Activated CD4-positive, alpha-beta T cell treated with anti-CD3 and anti-CD28 coated beads, Interleukin-2, amount 10 ng/mL, durations not matched to agents 24 days and 14 days (primary cell): ENCODE data around the gene NTRK2. TPM values are rescaled to one million over a fixed set of nuclear protein-coding genes. Genes with fewer than 3 reads are reported as not detected.

ENCODE experiments used
- DNase-seq: peaks from one replicate; pipeline ENCODE4 v3.0.0; 2022
- H3K27ac Mint-ChIP-seq: one replicate; pipeline ENCODE4 v1.8.0; 2022; ENCODE audit warnings: mild to moderate bottlenecking, mixed read lengths
- H3K27me3 Mint-ChIP-seq: one replicate; pipeline ENCODE4 v1.8.0; 2022; ENCODE audit warnings: mixed read lengths
- H3K36me3 Mint-ChIP-seq: one replicate; pipeline ENCODE4 v1.8.0; 2022; ENCODE audit warnings: low read depth, mild to moderate bottlenecking, mixed read lengths
- H3K4me1 Mint-ChIP-seq: one replicate; pipeline ENCODE4 v1.8.0; 2021; ENCODE audit warnings: mixed read lengths
- H3K4me3 Mint-ChIP-seq: one replicate; pipeline ENCODE4 v1.8.0; 2022; ENCODE audit warnings: mild to moderate bottlenecking, moderate library complexity, mixed read lengths
- H3K9me3 Mint-ChIP-seq: one replicate; pipeline ENCODE4 v1.8.0; 2021; ENCODE audit warnings: mixed read lengths
- intact Hi-C: fragments of 100-400 bp; cut with micrococcal nuclease; formaldehyde crosslinking; loops from one replicate; pipeline ENCODE4 v1.15.1; 2023
- total RNA-seq: library from RNA; stranded (reverse); gene quantifications from 2 replicates; pipeline ENCODE4 v1.2.3, GENCODE V29; 2022

NTRK2 gene
- total RNA-seq, 1 donor from 2014 or later, result 2.4 TPM

DNA sequence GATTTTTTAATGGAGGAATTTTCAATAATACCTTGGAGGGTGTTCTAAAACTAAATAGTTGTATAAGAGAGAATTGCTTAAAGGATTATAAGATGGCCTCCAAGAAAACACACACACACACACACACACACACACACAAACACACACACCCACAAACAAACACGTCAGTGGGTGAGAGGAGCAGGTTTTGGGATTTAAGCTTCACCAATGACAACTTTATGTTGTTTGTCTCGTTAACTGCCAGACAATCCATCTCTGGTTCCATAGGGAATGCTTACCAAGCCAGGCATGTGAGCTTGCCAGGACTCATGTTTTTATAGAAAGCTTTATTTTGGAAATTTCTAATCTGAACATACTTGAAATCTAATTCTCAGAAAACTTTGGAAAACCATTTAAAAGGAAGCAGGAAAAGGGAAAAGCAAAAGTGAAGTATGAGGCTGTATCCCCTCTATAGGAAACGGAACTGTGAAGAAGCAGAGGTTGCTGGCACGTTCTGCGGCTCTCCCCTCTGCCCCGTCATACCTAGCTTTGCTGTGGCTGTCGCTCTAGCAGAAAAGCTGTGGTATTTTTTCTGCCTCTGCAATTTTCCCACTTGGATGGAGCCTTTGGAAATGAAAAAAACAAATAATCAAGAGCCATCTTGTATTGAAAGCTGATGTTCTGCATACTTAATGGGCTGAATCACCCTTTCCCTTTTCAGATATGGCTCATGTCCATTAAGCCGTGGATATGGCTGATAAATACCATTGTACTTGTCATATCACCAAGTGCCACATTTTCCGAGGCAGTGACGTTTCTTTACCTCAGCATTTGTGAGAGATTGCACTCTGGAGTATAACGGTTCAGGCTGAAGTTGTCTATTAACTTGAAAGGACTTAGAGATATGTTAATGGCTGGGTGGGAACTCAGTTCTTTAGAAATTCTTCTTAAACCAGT lies 112.7 kb downstream of the NTRK2 start:
- no peak overlapping the region for H3K4me3 Mint-ChIP-seq
- no peak overlapping the region for H3K27ac Mint-ChIP-seq
- no peaks in the 10 kb centered on the region for H3K36me3 Mint-ChIP-seq
- DNase-seq, result no peak
- H3K27me3 Mint-ChIP-seq, result peaks cover 13% of the 10 kb centered on the region
- intact Hi-C loops, result loop anchor here (1.0 to 10.0 kb wide), 2 partner anchors 85 to 377 kb away; no protein-coding TSS in a partner anchor
- H3K9me3 Mint-ChIP-seq, result no peaks in the 10 kb centered on the region
- H3K4me1 Mint-ChIP-seq, result peaks cover 2% of the 10 kb centered on the region

DNA sequence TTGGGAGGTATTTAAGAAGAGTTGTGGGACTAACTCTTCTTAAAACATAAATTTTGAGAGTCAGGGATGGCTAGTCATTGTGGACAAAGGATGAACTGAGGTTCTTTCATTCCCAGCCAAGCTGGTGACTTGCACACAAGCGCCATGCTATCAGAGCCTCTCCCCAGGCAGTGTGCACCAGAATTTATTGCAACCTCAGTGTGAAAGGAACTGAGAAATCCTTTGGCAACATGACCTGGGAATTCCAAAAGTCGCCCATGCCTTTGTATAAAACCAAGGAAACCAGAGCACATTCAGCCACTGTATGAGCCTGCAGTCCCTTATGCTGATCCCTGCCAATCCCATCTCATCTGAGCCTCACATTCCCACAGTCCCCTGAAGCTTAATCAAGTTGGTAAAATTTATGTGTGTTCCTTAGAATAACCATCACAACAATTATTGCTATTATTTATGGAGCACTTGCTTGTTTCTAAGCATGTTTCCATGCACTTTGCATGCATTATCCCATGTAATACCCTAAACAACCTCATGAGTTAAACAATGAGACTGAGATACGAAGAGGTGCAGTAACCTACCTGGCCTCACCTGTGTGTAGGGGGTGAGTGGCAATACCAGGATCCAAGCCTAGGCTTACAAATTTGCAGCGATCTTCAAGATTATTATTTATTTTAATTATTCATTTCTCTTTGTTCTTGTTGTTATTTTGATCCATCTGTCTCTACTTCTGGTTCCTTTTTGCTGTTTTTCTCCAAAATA lies 116.4 kb downstream of the NTRK2 start:
- Mint-ChIP-seq H3K27ac (no peak overlapping the region), H3K4me3 (no peak overlapping the region), H3K9me3 (no peaks in the 10 kb centered on the region), H3K36me3 (no peaks in the 10 kb centered on the region), H3K4me1 (no peaks in the 10 kb centered on the region), H3K27me3 (peaks cover 17% of the 10 kb centered on the region)
- intact Hi-C loops, result loop anchor here (10.0 kb wide), 1 partner anchor 381 kb away; no protein-coding TSS in a partner anchor
- no peak for DNase-seq

DNA sequence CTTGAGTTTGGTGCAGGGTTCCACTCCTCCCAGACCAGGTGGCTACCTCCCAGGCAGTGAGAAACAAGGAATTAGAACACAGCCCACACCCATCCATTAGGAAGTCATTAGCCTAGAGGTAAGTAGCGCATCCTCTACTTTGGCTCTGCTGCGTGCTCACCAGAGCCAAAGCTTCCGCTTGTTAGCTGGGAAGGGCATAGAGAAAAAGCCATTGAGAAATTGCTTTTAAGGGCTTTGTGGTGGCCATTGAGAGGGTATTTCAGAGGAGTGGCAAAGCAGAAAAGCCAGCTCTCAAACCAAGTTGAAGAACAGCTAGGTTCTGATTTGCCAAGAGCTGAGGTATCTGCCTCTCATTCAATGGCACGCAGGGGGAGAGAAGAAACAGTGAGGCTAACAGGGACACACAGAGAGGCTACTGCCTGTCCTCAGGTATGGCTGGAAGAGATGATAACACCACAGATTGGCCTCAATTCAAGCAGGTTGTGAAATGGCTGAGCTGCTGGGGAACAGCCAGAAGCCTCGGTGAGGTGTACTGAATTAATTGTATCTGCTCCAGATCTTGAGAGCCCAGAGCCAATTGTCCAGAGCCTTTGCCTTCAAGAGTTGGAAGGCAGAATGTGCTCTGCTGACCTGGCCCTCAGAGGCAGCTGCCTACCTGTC lies 119.4 kb downstream of the NTRK2 start:
- H3K36me3 Mint-ChIP-seq, result no peaks in the 10 kb centered on the region
- intact Hi-C loops, result loop anchor here (10.0 kb wide), 1 partner anchor 384 kb away; no protein-coding TSS in a partner anchor
- peaks cover 11% of the 10 kb centered on the region for H3K27me3 Mint-ChIP-seq
- no peaks in the 10 kb centered on the region for H3K4me1 Mint-ChIP-seq
- no peak overlapping the region for H3K27ac Mint-ChIP-seq
- no peaks in the 10 kb centered on the region for H3K9me3 Mint-ChIP-seq
- no peak overlapping the region for H3K4me3 Mint-ChIP-seq
- DNase-seq, result no peak

DNA sequence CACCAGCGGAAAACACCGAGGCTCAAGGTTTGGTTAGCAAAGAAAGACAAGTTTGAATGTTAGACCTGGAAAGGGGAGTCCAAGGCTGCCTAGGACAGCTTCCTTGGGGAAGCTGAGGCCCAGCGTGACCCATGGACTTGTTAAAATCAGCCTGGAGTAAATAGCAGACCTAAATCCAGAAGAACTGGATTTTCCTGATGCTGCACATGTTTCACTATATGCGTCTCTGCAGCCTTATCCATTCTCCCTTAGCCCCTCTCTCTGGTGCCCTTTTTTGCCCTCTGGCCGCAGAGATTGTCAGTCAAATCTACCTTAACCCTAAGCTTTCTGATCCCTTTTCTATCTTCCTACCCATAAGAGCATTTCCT lies 119.9 kb downstream of the NTRK2 start:
- no peaks in the 10 kb centered on the region for H3K4me1 Mint-ChIP-seq
- intact Hi-C loops, result loop anchor here (10.0 kb wide), 1 partner anchor 385 kb away; no protein-coding TSS in a partner anchor
- DNase-seq, result no peak
- no peaks in the 10 kb centered on the region for H3K36me3 Mint-ChIP-seq
- H3K27me3 Mint-ChIP-seq, result peaks cover 10% of the 10 kb centered on the region
- H3K27ac Mint-ChIP-seq, result no peak overlapping the region
- no peaks in the 10 kb centered on the region for H3K9me3 Mint-ChIP-seq
- H3K4me3 Mint-ChIP-seq, result no peak overlapping the region

DNA sequence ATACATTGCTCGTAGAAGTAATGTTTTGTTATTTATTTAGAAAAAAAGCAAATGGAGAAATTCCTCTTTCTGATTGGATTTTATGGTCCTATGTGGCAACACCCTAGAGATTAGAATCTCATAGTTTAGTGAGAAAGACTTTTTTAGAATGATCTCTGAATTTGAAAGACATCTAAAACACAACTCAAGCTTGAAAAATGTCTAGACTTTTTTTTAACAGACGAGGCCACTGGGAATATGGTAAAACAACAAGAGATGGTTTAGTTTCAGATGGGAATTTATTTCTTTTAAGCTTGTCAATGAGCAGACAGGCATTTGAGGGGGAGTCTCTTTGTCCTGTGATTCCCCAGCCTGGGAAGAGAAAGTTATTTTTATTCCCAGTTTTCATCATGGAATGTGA lies 122.1 kb downstream of the NTRK2 start:
- Mint-ChIP-seq H3K9me3 (no peaks in the 10 kb centered on the region), H3K4me1 (no peaks in the 10 kb centered on the region), H3K27ac (no peak overlapping the region), H3K27me3 (peaks cover 9% of the 10 kb centered on the region), H3K36me3 (no peaks in the 10 kb centered on the region), H3K4me3 (no peak overlapping the region)
- intact Hi-C loops, result no loop called here
- DNase-seq, result no peak

DNA sequence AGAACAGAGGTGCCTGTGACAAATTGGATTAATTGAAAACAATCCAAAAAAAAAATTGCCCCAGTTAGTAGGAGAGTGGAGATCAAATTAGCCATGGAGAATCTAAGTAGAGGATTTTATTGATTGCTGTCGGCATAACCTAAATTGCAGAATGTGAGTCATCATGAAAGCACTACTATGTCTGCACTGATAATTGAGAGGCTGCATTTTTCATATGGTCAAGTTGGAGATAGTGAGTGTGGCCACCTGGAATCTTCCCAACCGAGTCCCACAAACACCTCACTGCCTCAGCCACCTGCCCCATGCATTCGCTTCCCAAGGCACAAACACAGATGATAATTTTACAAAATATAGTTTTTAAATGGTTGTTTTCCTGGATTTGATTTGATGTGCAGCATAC lies 123.7 kb downstream of the NTRK2 start:
- DNase-seq, result no peak
- no peaks in the 10 kb centered on the region for H3K9me3 Mint-ChIP-seq
- H3K27ac Mint-ChIP-seq, result no peak overlapping the region
- H3K4me3 Mint-ChIP-seq, result no peak overlapping the region
- no peaks in the 10 kb centered on the region for H3K4me1 Mint-ChIP-seq
- H3K36me3 Mint-ChIP-seq, result no peaks in the 10 kb centered on the region
- intact Hi-C loops, result no loop called here
- peaks cover 11% of the 10 kb centered on the region for H3K27me3 Mint-ChIP-seq

DNA sequence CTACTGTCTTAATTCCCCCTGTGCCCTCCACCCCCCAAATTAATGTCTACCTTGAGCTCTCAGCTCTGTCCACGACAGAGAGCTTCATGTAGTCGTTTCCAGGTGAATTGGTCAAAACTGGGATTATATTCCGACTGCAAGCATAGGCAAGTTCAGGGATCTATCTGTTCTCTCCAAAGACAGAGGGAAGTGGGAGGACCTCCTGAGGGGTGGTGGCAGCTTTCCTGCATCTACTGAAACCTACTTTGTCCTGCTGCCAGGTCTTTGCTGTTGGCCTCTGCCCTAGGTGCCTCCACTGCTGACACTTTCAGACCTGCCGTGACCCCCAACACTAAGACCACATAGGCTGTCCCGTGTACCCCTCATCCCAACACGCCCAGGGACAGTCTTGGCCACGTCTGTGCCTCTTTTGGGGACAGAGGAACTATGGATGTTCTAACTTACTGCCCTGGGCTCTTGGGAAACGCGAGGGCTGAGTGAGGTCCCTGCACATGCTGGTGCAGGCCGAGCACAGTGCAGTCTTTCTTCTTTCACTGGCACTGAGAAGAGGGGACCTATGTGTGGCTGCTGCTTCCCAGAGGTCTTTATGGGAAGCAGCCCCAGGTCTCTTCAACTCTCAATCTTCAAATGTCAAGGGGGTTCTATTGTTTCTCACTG lies 125.6 kb downstream of the NTRK2 start:
- H3K36me3 Mint-ChIP-seq, result no peaks in the 10 kb centered on the region

DNA sequence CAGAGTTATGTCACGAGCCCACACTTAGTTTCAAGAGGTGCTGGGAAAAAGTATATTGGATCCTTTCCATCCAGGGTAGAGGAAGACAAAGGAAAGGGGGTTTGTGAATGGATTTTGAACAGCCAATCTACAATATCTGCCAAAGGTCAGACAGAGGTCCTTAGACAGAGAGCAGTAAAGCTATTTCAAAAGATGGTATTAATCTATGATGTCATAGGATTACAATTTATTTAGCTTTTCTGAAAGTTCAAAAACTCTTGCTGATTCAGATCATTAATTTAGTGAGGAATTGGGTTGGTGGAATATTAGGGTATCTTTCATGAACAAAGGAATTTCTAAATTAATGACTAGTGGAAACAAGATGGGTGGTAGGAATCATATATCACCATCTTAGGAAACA lies 126.9 kb downstream of the NTRK2 start:
- intact Hi-C loops, result no loop called here
- Mint-ChIP-seq H3K9me3 (no peaks in the 10 kb centered on the region), H3K27ac (no peak overlapping the region), H3K4me1 (no peaks in the 10 kb centered on the region), H3K27me3 (peaks cover 9% of the 10 kb centered on the region), H3K36me3 (no peaks in the 10 kb centered on the region), H3K4me3 (no peak overlapping the region)
- DNase-seq, result no peak

More for the DNA sequence above, 125.6 kb downstream of the NTRK2 start:
- H3K27me3 Mint-ChIP-seq, result peaks cover 12% of the 10 kb centered on the region
- no peaks in the 10 kb centered on the region for H3K4me1 Mint-ChIP-seq
- no peak for DNase-seq
- no peak overlapping the region for H3K4me3 Mint-ChIP-seq
- no peak overlapping the region for H3K27ac Mint-ChIP-seq
- H3K9me3 Mint-ChIP-seq, result no peaks in the 10 kb centered on the region
- intact Hi-C loops, result no loop called here

DNA sequence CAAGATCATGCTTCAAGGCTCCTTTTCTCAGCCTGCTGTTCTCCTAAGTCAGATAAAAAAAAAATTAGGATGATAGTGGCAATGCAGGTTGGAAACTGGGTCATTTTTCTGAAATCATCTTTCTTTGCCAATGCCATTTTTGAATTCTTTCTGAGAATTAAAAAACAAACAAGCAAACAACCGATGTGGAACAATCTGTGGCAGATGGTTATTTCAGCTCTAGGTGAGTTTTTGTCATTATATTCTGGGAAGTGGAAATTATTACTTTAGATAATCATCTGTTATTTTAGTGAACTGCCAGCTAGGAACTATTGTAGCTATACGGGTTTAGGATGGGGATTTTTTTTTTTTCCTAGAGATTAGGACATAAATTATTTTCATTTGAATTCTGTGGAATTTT lies 129.7 kb downstream of the NTRK2 start:
- Mint-ChIP-seq H3K9me3 (no peaks in the 10 kb centered on the region), H3K36me3 (no peaks in the 10 kb centered on the region), H3K4me3 (no peak overlapping the region), H3K4me1 (no peaks in the 10 kb centered on the region), H3K27ac (no peak overlapping the region), H3K27me3 (peaks cover 8% of the 10 kb centered on the region)
- intact Hi-C loops, result no loop called here
- no peak for DNase-seq

DNA sequence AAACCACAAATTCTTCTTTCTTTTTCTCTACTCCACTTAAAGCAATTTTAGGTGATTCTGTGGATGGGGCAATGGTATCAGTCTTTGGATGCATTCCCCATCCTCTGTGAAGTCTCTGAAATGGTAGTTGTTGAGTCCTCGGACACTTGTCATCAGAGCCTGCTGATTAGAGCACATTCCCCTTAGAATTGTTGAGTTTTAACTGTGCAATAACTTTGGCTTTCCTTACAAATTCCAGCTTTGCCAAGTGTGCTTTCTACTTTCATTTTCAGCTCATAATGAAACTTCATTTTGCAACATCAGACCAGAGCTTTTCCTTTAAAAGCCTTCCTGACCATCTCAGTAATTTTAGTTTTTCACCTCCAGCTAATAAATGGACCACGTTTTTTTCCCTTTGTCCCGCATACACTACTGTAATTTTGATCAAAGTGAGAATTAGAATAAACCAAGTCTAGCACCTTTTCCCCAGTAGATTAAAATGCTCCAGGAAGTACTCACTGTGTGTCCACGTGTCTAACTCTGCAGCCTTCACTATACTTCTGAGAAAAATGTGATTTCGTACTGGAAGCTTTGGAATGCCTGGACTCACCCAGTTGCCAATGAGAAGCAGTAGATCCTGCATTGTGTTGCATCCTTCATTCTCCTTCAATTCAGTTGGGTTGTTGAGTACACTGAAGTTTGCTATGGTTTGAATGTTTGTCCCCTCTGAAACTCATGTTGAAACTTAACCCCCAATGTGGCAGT lies 135.6 kb downstream of the NTRK2 start:
- Mint-ChIP-seq H3K4me1 (no peaks in the 10 kb centered on the region), H3K27me3 (peaks cover 7% of the 10 kb centered on the region), H3K27ac (no peak overlapping the region), H3K36me3 (no peaks in the 10 kb centered on the region), H3K4me3 (no peak overlapping the region), H3K9me3 (no peaks in the 10 kb centered on the region)
- DNase-seq, result no peak
- intact Hi-C loops, result no loop called here

DNA sequence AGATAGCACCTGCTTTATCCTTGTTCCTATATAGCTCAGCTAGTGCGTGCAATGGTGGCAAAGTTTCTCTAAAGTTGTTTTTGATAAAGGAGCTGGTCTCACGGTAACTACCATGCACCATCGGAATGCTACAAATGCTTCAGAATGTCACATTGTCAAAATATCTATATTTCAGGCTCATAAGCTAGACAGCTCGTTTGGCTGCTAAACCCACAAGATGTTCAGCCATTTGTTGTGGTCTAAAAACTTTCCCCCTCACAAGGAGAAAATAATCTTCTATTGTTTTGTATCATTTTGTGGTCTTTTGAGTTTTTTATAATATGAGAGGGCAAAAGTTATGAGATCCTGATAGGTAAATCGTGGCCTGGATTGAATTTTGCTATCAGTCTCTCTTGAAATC lies 137.9 kb downstream of the NTRK2 start:
- H3K27me3 Mint-ChIP-seq, result peaks cover 6% of the 10 kb centered on the region
- H3K4me1 Mint-ChIP-seq, result no peaks in the 10 kb centered on the region
- no peaks in the 10 kb centered on the region for H3K36me3 Mint-ChIP-seq
- no peak for DNase-seq
- intact Hi-C loops, result no loop called here
- no peak overlapping the region for H3K27ac Mint-ChIP-seq
- H3K4me3 Mint-ChIP-seq, result no peak overlapping the region
- no peaks in the 10 kb centered on the region for H3K9me3 Mint-ChIP-seq

DNA sequence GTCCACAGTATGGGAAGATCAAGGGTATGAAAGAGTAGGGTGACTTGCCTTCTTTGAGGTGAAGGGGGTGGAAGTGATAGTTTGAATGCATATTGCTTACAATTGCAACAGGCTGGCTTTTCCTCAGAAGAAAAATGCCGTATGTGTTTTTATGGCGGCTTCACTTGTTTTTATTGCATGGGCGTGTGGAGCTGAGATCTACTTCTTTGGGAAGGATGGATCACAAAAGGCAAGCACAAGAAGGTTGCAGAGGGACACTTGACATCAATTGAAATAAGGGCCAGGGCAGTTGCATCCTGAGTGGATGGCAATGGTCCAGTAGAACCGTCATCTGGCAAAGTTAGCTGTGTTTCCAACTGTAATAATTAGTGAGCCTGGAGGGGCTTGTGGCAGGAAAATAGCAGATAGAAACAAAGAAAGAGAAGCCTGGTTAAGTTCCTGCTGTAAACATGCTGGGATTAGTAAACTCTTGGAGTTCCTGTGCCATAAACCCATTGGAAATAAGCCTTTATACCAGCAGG lies 138.4 kb downstream of the NTRK2 start:
- no peaks in the 10 kb centered on the region for H3K36me3 Mint-ChIP-seq
- no peak for DNase-seq
- intact Hi-C loops, result no loop called here
- no peak overlapping the region for H3K27ac Mint-ChIP-seq
- H3K4me3 Mint-ChIP-seq, result no peak overlapping the region
- no peaks in the 10 kb centered on the region for H3K9me3 Mint-ChIP-seq
- peaks cover 6% of the 10 kb centered on the region for H3K27me3 Mint-ChIP-seq
- H3K4me1 Mint-ChIP-seq, result no peaks in the 10 kb centered on the region

DNA sequence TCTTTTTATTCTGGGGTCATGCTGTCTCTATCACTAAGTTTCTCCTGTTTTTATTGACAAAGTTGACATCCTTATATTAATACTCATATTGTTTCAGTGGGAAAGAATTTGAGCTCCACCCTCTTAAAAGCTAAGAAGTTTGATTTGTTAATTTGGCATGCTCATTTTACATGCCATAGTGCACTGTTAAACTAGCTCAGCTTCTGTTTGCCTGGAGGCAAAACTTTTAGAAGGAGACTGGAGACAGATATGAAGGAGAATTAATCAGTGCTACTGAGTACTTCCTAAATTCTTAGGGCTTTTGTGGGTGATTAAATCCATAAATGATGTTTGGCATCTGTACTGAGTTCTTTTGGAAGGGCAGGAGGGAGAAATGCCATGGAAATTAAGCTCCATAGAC lies 138.9 kb downstream of the NTRK2 start:
- intact Hi-C loops, result no loop called here
- Mint-ChIP-seq H3K27me3 (peaks cover 6% of the 10 kb centered on the region), H3K36me3 (no peaks in the 10 kb centered on the region), H3K9me3 (no peaks in the 10 kb centered on the region), H3K4me3 (no peak overlapping the region), H3K27ac (no peak overlapping the region), H3K4me1 (no peaks in the 10 kb centered on the region)
- no peak for DNase-seq
